GM12864 (cell line): Measurements from ENCODE around the gene ZIC1.

Source experiments
- DNase-seq: peaks from one replicate; pipeline ENCODE4 v3.0.0-alpha.2; 2011; ENCODE audit warnings: low read depth
- H3K4me3 ChIP-seq: 2 replicates; pipeline ENCODE4 v1.5.1; 2011; ENCODE audit warnings: mild to moderate bottlenecking, low read depth, low read length, control low read depth
- TF ChIP-seq, protein P1 (sequence below): IDR thresholded peaks from 2 replicates; pipeline ENCODE4 v1.5.1; 2011; ENCODE audit warnings: low read depth, mild to moderate bottlenecking, moderate library complexity, low read length, control low read depth, inconsistent platforms; ENCODE audit errors: missing control alignments

The ZIC1 gene

DNA sequence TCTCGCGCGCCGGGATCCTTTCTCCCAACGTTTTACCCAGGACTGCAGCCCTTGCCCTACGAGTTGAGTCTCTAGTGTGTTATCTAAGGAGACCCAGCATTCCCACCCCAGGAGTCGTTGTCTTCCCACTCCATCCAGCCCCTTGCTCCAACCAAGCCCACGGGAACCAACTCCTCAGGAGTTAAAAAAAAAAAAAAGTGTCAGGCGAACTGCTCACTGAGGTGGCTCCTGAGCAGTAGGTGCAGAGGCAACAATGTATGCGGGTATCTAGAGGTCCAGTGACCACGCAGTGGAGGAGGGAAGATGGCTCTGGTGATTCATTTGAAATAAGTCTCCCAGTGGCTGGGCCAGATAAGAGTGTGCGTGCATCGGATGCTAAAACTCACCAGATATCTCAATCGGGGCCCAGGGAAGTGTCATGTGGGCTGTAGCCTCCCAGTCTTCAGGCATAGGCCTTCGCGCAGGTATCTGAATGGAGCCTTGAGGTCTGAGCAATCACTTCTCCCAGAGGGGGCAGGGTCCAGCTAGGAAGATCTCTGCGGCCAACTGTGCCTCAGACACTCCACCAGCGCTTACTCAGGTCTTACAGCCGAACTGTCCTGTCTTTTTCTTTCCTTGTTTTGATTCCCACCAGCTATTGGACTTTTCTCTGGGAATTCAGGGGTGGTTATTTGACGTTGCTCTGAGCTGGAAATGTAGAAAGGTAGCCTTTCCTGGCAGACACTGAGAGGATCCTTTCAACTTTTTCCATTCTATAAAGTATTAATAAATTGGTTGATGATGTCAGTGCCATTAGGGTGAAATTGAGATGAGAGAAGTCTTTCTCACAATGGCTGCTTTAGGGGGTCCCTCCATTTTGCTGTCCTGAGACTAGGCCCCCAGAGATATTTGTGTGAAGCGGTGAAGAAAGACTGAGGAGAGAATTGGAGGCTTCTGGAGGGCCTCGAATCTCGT lies 23.8 kb upstream of the ZIC1 start:
- H3K4me3 ChIP-seq, result no peak overlapping the region
- no peak for DNase-seq
- TF ChIP-seq, protein P1, sequence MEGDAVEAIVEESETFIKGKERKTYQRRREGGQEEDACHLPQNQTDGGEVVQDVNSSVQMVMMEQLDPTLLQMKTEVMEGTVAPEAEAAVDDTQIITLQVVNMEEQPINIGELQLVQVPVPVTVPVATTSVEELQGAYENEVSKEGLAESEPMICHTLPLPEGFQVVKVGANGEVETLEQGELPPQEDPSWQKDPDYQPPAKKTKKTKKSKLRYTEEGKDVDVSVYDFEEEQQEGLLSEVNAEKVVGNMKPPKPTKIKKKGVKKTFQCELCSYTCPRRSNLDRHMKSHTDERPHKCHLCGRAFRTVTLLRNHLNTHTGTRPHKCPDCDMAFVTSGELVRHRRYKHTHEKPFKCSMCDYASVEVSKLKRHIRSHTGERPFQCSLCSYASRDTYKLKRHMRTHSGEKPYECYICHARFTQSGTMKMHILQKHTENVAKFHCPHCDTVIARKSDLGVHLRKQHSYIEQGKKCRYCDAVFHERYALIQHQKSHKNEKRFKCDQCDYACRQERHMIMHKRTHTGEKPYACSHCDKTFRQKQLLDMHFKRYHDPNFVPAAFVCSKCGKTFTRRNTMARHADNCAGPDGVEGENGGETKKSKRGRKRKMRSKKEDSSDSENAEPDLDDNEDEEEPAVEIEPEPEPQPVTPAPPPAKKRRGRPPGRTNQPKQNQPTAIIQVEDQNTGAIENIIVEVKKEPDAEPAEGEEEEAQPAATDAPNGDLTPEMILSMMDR, result no peak

DNA sequence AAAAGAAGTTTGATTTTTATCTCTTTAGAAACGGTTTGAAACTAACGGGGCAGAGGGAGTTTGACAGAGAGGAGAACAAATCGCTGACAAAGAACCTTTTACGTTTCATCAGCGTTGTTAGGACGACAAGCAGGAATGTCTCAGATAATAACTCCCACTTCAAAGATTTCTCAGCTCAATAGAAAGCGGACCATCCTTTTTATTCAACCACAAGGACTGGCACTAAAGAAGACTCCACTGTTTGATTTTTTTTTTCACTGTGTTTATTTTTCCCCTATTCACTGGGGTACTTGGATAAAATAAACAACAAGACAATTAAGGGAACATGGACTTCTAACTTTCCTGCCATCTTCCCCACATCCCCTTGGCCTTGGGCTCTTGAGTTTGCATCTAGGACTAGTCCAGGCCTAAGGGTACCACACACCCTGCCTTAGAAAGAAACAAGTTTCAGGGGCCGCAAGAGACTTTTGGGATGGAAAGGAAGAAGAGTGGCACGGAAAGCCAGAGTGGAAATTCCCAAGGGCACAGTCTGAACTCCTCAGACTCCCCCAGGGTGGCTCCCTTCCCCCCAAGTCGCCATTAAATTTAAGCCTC lies 21.8 kb upstream of the ZIC1 start:
- DNase-seq, result no peak
- no peak overlapping the region for H3K4me3 ChIP-seq
- TF ChIP-seq, protein P1, result no peak

DNA sequence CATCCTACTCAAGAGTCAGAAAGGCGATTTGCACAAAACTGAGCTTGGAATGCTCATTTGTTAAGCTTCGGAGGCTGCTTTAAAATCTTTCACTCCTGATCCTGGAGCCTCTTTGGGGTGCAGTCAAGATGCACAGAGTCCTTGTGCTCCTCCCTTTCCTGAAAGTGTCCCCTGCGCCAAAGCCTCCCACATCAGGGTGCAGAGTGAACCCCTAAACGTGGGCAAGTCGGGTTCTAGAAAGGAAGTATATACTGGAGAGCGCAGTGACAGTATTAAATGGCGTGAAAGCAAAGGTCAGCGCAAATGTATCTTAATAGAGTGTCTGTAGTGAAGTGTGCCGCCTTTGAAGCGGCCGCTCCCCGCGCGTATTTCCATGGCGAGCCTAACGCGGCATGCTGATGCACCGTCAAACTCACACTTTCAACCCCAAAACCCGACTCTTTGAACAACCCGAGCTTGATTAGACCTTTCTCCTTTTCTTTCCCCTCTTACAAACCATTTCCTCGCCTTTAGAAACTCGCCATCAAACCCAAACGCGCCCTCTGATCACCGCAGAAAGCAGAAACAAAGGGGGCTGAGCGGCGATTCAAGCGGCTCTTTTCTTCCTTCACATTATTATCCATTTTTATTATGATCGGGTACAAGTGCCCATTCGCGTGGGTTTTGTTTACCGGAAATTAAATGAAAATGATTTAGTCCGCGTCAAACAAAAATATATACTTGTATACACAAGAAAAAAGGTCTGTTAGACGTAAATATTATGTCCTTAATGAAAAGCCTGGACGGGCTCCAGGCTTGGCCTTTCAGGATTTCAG lies 21.1 kb upstream of the ZIC1 start:
- H3K4me3 ChIP-seq, result no peak overlapping the region
- DNase-seq, result no peak
- TF ChIP-seq, protein P1, result no peak

DNA sequence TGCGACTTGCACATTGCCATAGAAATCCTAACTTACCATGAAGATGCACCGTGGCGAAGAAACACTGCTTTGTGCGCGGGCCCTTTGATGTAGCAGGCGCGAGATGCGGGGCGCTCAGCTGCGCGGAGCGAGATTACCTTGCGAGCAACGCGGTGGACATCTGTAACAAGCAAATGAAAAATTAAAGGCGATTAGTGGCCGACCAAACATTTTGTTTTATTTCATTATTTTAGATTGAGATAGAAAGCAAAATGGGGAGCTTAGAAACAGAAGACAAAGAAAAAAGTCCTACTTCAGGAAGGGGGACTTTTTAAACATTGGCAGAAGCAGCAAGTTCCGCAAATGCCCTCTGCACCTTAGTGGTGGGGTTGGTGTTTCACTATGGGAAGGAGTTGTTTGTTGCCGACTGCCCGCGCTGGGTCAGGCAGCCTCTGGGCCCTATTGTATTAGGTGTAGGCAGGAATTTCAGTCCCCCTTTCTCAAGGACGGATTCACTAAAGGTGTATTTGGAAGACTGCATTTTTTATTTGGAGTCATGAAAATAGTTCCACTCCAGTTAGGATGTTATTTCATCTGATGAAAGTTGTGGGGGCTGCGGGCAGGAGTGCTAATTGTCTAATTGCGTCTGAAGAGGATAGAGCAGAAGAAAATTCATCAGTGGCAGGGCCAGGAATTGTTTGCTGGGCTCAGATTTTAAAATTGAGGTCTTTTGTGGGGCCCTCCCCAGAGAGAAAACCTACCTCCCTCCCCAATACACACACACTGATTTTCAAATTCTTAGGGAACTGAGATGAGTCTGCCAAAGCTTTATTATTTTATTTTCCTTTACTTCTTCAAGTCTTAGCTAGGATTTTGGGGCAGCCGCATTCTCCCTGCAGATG lies 20.2 kb upstream of the ZIC1 start:
- DNase-seq, result no peak
- H3K4me3 ChIP-seq, result no peak overlapping the region
- TF ChIP-seq, protein P1, result no peak

DNA sequence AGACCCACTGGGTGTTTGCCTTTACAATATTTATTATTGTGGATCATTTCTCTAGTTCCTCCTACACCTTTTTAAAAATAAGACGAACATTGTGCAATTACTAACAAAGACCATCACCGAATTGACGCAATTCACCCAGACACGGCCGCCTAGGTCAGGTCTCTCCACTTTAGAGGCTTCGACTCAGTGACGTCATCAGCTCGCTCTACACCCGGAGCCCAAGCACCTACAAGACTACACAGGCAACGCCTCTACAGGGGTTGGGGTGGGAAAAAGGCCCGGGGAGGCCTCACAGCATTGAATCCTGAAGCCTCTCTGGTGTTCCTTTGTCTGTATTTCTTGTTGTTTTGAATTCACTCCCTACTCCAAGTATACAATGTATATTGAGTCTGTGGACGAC lies 19.4 kb upstream of the ZIC1 start:
- DNase-seq, result no peak
- TF ChIP-seq, protein P1, result no peak
- no peak overlapping the region for H3K4me3 ChIP-seq
